HG03520 (cell line): ENCODE measurements around the gene MYOT.

Experiments used
- ATAC-seq: cut with Tn5 transposase; IDR thresholded peaks from one replicate; pipeline ENCODE4 v1.9.1; 2021; ENCODE audit warnings: mild to moderate bottlenecking, moderate library complexity; ENCODE audit not compliant: unreplicated experiment

The MYOT gene, protein sequence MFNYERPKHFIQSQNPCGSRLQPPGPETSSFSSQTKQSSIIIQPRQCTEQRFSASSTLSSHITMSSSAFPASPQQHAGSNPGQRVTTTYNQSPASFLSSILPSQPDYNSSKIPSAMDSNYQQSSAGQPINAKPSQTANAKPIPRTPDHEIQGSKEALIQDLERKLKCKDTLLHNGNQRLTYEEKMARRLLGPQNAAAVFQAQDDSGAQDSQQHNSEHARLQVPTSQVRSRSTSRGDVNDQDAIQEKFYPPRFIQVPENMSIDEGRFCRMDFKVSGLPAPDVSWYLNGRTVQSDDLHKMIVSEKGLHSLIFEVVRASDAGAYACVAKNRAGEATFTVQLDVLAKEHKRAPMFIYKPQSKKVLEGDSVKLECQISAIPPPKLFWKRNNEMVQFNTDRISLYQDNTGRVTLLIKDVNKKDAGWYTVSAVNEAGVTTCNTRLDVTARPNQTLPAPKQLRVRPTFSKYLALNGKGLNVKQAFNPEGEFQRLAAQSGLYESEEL

DNA sequence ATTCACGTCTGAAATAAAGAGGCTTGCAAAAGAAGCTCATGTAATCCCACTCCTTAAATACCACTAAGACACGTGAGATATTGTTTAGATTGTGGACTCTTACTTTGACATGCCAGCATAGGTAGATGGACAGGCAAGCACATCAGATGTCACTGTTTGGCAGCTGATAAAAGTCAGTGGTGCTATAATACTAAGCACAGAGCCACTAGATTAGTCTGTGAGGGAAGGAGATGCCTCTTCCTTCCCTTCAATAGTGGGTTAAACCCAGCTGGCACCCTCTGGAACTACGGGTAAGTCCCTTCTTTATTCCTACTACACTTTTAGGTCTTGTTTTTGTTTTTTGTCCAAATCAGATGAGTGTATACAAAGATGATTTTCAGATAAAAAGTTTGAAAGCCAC, at the start of gene MYOT:
TSS of gene MYOT (plus strand) at position 197 of the 400 bp plus-strand sequence. CDS start 2,792 bp downstream, outside the sequence.
- no peak for ATAC-seq

DNA sequence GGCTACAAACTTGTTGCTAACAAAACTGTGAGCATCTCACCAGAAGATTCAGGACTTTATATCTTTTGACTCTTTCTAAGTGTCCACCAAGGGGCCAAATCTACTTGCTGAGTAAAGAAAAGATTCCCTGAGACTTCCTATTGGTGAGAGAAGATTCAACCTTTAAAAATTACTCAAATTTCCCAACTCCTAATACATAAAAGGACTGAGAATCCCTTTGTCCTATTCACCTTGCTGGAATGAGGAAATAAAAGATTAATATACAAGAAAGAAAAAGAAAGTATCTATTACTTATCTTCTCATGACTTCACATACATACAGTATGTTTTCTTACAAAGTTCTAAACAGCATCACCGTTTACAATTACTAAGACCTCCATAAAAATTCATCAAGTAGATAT, 47.9 kb upstream of the MYOT start:
- ATAC-seq, result no peak

DNA sequence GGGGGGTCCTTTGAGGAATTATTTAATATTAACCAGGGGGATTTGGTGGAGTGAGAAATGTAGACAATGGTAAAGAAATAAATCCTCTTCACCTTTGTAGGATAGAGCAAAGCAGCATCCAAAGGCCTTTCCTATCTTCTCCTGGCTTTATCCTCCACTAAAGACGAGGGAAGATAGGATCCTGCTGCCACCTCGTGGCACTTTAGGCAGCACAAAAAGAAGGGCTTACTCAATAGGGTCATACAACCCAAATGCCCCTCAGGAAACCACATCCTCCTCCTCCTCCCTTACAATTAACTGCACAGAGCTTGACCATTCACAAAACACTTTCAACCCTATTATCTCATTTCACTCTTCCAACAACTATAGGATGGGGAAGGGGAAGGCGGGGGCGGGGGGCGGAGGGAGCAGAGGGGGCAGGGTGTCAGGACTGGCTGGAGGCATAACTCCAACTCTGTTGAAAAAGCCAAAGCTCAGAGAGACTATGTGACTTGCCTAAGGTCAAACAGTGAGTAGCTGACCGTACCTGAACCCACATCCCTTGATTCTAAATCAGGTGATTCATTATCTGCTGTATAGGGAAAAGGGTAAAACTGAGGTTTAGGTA, 45.4 kb upstream of the MYOT start:
- no peak for ATAC-seq

DNA sequence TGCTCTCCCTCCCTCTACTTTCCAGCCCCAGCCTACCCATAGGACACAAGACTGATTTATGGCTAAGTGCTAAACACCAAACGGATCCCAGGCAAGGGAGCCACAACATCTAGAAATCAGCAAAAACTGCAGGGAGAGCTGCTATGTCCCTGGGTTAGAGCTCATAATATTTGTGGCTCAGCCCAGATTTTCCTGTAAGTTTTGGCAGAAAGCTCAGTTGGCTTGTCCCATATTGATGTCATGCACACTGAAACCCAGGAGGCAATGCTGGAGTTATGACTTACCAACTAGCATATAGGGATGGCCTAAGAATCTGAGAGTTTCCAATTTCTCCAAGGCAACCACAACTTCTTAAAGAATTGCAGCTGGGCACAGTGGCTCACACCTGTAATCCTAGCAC, 44.7 kb upstream of the MYOT start:
- ATAC-seq, result no peak

DNA sequence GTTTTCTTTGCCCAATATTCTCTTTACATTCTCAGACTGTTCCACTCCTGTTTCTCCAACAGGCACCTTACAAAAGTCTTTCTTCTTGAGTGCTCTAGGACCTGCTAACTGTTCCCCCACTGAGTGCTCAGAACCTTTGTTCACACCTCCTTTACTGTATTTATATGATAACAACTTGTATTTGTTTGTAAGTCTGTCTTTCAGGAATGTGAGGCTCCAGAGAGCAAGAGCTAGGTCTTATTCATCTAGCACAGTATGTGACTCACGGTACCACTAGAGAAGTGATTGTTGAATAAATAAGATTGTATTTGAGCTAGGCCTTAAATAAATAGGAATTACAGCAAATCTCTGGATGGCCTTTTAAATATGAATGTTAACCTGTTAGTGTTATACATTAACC, 42.5 kb upstream of the MYOT start:
- no peak for ATAC-seq

DNA sequence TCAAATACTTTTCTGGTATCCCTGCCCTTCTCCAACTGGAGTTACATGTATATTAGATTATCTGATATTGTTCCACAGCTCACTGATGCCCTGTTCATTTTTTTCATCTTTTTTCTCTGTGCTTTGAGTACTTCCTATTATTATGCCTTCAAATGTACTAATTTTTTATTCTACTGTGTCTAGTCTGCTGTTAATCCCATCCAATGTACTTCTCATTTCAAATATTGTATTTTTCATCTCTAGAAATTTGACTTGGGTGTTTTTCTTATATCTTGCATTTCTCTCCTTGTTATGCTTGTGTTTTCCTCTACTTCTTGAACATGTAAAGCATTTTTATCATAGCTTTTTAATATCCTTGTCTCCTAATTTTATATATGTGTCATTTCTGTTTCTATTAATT, 41.6 kb upstream of the MYOT start:
- ATAC-seq, result no peak

DNA sequence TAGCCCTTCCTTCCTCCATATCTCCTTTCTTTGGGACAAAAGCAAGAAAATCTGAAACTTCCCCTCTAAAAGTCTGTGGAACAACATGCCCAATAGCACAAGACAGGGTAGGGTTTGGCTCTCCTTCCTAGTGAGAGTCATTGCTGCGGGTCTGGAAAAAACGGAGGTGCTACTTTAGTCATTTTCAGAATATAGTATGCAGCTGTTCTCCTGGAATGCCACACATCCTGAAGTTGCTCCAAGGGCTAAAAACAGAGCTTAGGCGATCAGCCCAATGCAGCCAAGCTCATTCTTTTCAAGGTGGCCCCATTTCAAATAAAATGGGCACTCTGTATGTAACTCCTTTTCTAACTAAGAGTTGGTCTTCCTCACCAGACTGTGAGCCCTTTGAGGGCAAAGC, 39.5 kb upstream of the MYOT start:
- ATAC-seq, result no peak

DNA sequence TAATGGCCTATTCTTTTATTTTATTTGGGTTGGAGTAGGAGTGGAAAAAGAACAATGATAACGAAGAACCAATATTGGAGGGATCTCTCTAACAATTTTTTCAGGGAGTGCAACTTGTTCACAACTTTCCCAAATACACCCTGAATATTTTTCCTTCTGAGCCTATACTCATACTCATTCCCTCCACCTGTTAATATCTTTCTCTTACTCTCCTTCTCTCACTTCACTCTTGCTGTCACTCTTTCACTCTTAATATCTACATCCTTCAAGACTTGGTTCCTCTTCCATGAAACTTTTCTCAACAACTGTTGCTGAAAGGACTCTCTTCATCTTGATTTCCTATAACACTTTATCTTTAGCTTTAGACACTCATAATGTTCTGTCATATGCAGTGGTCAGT, 39.0 kb upstream of the MYOT start:
- ATAC-seq, result no peak

DNA sequence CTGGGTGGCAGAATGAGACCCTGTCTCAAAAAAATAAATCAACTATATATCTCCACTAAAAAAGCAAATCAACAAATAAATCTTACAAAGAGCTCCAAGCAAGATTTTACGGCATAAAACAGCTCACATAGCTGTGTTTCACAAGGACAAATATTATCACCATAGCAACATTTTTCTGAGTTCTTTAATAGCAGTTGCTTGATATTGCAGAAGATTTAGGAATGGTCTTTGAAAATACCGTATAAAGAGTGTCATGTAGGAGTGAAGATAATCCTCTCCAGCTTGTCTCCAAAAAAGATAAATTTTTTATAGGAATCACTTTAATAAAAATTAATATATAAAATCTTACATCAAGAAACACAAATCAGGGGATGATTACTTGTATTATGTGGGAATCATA, 36.6 kb upstream of the MYOT start:
- ATAC-seq, result no peak

DNA sequence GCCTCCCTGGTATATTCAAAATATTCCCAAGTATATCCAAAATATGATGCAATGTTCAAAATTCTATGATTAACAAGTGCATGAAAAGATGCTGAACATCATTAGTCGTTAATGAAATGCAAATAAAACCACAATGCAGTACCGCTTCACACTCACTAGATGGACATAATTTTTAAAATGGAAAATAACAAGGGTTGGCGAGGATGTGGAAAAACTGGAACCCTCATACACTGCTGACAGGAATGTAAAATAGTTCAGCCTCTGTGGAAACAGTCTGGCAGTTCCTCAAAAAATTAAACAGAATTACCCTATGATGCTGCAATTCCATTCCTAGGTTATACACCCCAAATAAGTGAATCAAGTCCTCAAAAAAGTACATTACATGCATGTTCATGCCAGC, 36.1 kb upstream of the MYOT start:
- ATAC-seq, result no peak

DNA sequence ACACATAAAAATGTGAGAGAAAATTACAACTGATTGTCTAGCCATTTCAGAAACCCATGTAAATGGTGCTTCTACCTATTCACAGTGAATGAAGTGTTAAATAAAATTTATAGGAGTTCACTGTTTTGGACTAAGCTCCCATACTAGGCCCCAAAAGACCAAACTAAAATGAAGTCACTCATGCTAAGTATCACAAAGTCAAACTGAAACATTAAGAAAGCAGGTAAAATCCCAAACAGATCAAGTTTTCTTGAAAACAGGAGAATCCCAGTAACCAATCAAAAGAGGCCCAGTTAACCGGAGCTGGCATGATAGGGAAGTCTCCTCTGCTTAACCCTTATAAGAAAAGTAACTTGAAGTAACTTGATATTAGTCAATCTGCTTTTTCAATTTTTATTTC, 35.2 kb upstream of the MYOT start:
- ATAC-seq, result no peak

DNA sequence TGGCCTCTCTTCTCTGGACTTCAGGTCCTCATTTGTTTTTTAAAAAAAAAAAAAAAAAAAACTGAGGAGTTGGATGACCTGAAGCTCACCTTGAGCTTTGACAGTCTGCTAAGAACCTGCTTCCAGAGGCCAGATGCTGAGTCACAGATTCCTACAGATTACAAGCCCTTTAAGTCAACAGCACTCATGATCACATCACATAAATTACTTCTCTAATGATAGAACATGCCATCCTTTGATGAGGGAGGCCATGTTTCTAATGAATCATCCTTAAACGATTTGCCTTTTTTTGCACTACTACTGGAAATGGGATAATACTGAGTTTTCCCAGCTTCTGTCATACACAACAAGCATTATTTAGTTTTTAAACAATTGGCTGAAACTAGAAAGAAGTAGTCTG, 34.2 kb upstream of the MYOT start:
- ATAC-seq, result no peak

DNA sequence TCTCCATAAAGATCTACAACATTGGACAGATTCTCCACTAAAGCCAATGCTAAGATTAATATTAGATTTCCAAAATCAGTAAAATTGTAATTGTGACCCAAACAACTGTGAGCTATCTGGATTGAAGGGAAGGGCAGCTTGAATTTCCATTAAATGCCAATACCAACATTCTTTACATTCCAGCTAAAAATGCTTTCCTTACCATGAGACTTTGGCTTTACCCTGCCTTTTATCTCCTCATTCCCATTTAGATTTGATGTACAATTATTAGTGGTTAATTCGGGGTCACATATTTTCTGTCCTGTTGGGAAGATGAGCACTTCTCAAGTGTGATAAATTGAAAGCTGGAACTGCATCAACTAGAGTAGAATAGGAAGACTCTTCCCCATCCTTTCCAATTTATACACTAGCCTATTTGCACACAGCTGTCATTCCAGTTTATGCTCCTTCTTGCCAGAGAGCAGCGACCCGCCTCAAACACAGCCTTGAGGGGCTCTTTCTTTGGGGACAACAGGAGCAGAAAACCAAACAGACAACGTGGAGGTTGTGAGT, 33.1 kb upstream of the MYOT start:
- ATAC-seq, result no peak

DNA sequence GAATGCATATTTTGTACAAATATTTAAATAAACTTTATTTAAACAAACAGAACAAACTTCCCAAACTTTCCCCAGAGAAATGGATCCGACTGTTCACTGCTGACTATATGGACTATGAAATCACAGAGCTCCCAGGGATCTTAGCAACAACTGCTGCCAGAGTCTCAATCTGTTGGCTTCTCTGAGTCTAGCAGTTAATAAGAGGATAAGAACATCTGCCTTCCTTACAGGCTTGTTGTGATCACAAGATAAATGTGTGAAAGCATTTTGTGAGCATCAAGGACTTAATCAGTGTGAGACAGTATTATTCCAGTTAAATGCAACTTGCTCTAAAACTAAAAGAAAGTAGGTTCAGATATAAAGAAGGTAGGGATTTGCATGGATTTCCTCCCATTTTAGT, 31.4 kb upstream of the MYOT start:
- ATAC-seq, result no peak

DNA sequence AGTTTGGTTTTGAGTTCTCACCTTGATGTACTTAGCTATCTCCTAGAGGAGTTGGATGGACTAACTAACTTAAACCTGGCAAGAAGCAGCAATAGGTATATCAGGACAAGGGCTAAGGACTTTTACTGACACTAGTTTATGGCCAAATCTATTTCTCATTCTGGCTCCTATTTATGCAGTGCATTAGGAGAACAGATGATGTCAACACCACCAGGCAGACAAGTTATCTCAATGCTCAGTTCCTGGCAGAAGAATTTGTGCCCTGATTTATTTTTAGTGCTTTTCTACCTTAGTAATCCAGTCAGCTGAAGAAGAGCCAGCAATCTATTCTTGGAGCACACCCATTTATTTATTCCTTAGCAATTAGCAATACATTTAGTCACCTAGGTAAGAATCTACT, 30.7 kb upstream of the MYOT start:
- no peak for ATAC-seq

DNA sequence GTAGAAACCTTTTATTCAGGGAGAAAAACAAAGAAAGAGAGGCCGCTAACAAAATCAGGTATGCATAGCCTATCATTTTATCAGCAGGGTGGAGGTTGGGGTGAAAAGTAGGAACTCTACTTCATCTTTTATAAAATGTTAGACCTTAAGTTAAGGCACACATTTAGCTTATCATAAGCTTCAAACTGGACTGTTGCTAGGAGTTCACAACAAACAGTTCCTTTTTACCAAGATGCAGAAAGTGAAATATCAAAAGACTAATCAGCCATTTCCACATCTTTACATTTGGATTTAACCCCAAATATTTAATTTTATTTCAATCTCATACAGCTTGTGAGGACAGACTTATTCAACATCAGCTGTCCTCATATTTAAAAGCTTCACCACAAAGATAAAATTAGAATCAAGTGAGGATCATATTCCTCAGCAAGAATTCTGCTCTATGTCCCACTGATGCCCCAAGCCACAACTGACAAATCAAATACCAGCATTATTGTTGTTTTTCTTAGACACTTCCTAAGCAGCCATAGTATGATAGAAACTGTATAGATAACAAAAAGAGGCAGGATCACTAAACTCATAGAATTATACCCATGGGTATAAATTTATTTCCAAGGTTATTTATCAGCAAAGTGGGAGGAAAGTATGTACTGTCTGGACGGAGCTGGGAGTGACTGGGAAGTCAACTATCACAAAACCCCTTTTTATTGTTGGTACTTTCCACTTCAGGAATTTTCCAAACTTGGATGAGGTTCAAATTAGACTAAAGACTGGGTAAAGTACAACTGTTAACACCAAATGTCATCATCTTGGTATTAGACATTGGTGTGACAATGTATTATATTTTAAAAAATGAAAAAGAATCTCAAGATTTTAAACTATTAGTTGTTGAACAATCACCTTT, 29.9 kb upstream of the MYOT start:
- no peak for ATAC-seq

DNA sequence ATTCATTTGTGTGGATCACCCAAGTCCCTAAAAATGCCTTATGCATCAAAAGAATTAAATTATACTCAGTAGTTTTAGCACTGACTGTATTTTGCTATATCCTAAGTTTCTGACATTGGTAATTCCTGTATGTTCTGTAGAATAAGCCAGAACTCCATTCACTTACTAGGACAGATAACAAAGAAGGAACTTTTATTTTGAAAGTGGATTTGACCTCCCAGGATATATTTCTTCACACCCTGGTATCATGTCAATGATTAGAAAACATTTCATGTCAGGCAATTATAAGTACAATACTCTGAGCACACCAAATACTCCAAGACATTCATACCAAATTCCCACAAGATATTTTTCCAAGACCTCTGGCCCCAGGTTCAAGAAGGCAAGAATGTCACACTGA, 28.7 kb upstream of the MYOT start:
- ATAC-seq, result no peak

DNA sequence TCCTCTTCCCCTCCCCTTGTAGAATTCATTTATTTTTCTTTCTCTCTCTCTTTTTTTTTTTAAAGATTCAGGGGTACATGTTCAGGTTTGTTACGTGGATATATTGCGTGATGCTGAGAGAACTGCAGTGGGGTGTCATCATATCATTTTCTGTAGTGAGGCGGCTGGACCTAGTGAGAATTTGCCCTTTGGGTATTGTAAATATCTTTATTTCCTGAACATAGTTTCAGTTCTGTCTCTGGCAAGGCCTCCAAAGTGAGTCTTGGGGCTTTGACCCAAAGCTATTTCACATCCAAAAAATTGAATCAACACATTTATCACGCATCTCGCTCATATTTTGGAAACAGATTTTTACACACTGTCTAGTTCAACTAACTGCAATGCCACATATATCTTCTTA, 25.4 kb upstream of the MYOT start:
- ATAC-seq, result no peak

DNA sequence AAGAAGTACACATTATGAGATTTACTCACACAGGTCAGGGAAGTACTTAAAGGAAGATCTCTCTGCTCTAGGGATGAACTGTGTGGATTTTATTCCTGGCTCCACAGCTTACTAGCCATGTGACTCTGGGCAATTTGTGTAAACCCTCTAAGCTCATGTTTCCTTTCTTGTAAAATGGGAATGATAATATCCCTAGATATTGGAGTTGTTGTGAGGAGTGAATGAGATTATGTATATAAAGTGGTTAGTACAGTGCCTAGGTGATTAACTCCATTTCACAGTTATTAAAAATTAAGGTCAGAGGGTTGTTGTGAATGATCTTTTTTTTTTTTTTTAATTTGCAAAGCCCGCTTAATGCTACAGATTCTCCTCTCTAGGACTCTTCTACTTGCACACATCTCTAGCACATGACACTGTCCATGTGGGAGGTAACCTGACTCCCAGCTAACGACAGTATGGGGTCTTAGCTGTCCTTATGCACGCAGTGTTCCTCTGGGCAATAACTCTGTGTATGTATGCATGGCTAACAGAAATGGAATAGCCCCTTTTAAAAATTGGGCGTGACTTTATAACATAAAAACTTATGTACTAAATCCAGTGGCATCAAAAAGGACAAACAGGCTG, 23.9 kb upstream of the MYOT start:
- ATAC-seq, result no peak

DNA sequence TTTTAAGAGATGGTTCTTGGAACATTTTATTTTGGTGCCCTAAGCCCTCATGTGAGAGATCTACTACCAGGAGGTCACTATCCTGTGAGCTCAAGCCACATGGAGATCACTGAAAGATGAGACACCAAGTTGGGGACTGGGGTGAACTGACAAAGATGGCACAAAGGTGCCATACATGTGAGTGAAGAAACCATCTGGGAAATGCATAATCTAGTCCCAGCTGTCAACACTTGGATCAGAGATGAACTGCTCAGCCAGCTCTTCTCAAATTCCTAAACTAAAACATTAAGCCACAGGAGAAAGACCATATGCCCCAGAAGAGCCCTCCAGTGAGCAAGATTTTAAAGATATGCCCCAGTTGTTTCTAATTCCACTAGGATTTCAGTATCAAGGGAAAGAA, 22.2 kb upstream of the MYOT start:
- ATAC-seq, result no peak

DNA sequence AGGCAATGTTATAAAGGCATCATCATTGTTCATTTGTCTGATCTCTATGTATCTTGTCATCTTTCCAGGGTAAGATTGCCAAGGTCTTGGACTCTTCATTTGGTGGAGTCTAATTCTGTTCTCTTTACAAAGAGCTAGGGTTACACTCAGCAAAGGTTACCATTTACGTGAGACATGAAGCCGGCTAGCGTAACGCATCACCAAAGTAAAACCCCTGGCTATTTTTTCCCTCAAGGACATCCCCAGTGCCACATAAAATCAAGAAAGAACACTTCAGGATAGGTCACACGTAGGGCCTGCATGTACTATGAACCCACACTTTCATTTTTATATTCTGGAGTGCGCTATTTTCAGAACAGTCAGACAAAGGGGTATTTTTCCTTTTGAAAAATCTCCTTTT, 20.0 kb upstream of the MYOT start:
- no peak for ATAC-seq
